Astrocyte (in vitro differentiated cells and primary cell): ENCODE measurements around the gene QRFP. TPM values are rescaled to one million over a fixed set of nuclear protein-coding genes. Genes with fewer than 3 reads are reported as not detected.
A peak's percentile ranks its signal among the peaks of the same experiment; 100 is the strongest.
"Not testable (repeated sequence)": the region's sequence is repeated elsewhere in the genome, so short reads cannot be mapped to it uniquely, and the experiment has no call there.

Experiments
- DNase-seq: peaks from one replicate; pipeline ENCODE4 v3.0.0-alpha.2; 2010; ENCODE audit warnings: low read depth
- FAIRE-seq: peaks from 2 replicates; lab custom pipeline; 2011; peaks lifted over from hg19 to GRCh38; lab: Jason Lieb, UNC
- H2AFZ ChIP-seq: 2 replicates; pipeline ENCODE4 v1.6.0; 2012; ENCODE audit warnings: low read depth, low read length, inconsistent platforms
- H3K27ac ChIP-seq: 2 replicates; pipeline ENCODE4 v1.5.1; 2011; ENCODE audit warnings: low read depth, low read length, inconsistent platforms
- H3K27me3 ChIP-seq: 2 replicates; pipeline ENCODE4 v1.6.0; 2011; ENCODE audit warnings: low read length, inconsistent platforms; ENCODE audit not compliant: insufficient read depth
- H3K36me3 ChIP-seq: 2 replicates; pipeline ENCODE4 v1.5.1; 2011; ENCODE audit warnings: low read length, inconsistent platforms; ENCODE audit not compliant: insufficient read depth
- H3K4me1 ChIP-seq: 2 replicates; pipeline ENCODE4 v1.5.1; 2011; ENCODE audit warnings: low read length, inconsistent platforms; ENCODE audit not compliant: insufficient read depth
- H3K4me2 ChIP-seq: 2 replicates; pipeline ENCODE4 v1.6.0; 2012; ENCODE audit warnings: low read length, inconsistent platforms
- H3K4me3 ChIP-seq: 2 replicates; pipeline ENCODE4 v1.5.1; 2011; ENCODE audit warnings: low read depth, mild to moderate bottlenecking, low read length, inconsistent platforms; ENCODE audit not compliant: insufficient read depth
- H3K79me2 ChIP-seq: 2 replicates; pipeline ENCODE4 v1.6.0; 2012; ENCODE audit warnings: mild to moderate bottlenecking, low read length, inconsistent platforms; ENCODE audit not compliant: insufficient read depth
- H3K9ac ChIP-seq: 2 replicates; pipeline ENCODE4 v1.6.0; 2012; ENCODE audit warnings: mild to moderate bottlenecking, low read length, inconsistent platforms
- H3K9me3 ChIP-seq: 2 replicates; pipeline ENCODE4 v1.5.1; 2012; ENCODE audit warnings: low read depth, mild to moderate bottlenecking, low read length, inconsistent platforms; ENCODE audit not compliant: insufficient read depth
- H4K20me1 ChIP-seq: 2 replicates; pipeline ENCODE4 v1.6.0; 2012; ENCODE audit warnings: low read length, inconsistent platforms; ENCODE audit not compliant: insufficient read depth
- H3K27ac Mint-ChIP-seq: one replicate; pipeline ENCODE4 v1.8.0; 2021; ENCODE audit warnings: mild to moderate bottlenecking, mixed read lengths; ENCODE audit not compliant: unreplicated experiment
- H3K27me3 Mint-ChIP-seq: one replicate; pipeline ENCODE4 v1.8.0; 2021; ENCODE audit warnings: low read depth, mixed read lengths; ENCODE audit not compliant: unreplicated experiment
- H3K36me3 Mint-ChIP-seq: one replicate; pipeline ENCODE4 v1.8.0; 2021; ENCODE audit warnings: low read depth, mixed read lengths; ENCODE audit not compliant: unreplicated experiment
- H3K4me1 Mint-ChIP-seq: one replicate; pipeline ENCODE4 v1.8.0; 2021; ENCODE audit warnings: low read depth, mixed read lengths; ENCODE audit not compliant: unreplicated experiment
- H3K4me3 Mint-ChIP-seq: one replicate; pipeline ENCODE4 v1.8.0; 2021; ENCODE audit warnings: mild to moderate bottlenecking, moderate library complexity, mixed read lengths; ENCODE audit not compliant: unreplicated experiment
- H3K9me3 Mint-ChIP-seq: one replicate; pipeline ENCODE4 v1.8.0; 2021; ENCODE audit warnings: mild to moderate bottlenecking, mixed read lengths; ENCODE audit not compliant: unreplicated experiment
- CTCF ChIP-seq: IDR thresholded peaks from 2 replicates; pipeline ENCODE4 v1.5.1; 2011; ENCODE audit warnings: low read depth, mild to moderate bottlenecking, inconsistent platforms, low read length, moderate library complexity; ENCODE audit not compliant: insufficient read depth
- EZH2 ChIP-seq: IDR thresholded peaks from 2 replicates; pipeline ENCODE4 v1.6.1; 2012; ENCODE audit warnings: mild to moderate bottlenecking, low read length, inconsistent platforms; ENCODE audit not compliant: insufficient read depth
- total RNA-seq: library from RNA; stranded (reverse); gene quantifications from 2 replicates; pipeline ENCODE4 v1.2.1, GENCODE V29; 2021

QRFP gene
- total RNA-seq, 1 donor from 2014 or later = not detected

- peaks cover 90% of the 10 kb centered on the region for H3K79me2 ChIP-seq
- H3K27me3 ChIP-seq = no peaks in the 10 kb centered on the region
- no peak overlapping the region for H3K27ac ChIP-seq
- peaks cover 10% of the 10 kb centered on the region for H3K36me3 Mint-ChIP-seq
- FAIRE-seq (no peak), DNase-seq (no peak)
- no peak for TF ChIP-seq EZH2
- TF ChIP-seq CTCF = no peak
- peaks cover 41% of the 10 kb centered on the region for H3K4me1 Mint-ChIP-seq
- H3K9me3 Mint-ChIP-seq = peaks cover 2% of the 10 kb centered on the region
- H3K4me3 Mint-ChIP-seq = no peak overlapping the region
- peaks cover 24% of the 10 kb centered on the region for H3K4me1 ChIP-seq
- H3K27me3 Mint-ChIP-seq = no peaks in the 10 kb centered on the region
- no peak overlapping the region for H2AFZ ChIP-seq
- H3K36me3 ChIP-seq = peaks cover 33% of the 10 kb centered on the region
- H3K9me3 ChIP-seq = no peaks in the 10 kb centered on the region
- no peak overlapping the region for H3K4me2 ChIP-seq
- H4K20me1 ChIP-seq = peaks cover 14% of the 10 kb centered on the region
- peak overlapping the region; percentile 80 for H3K27ac Mint-ChIP-seq
- no peak overlapping the region for H3K4me3 ChIP-seq
- no peak overlapping the region for H3K9ac ChIP-seq
Observed at GRCh38 chr9:130852801-130853200, 43.8 kb downstream of the QRFP start.

GRCh38 chr9:130849356-130849755 lies 47.3 kb downstream of the QRFP start:
- Mint-ChIP-seq H3K4me3 (no peak overlapping the region), H3K36me3 (peaks cover 3% of the 10 kb centered on the region), H3K27ac (peak overlapping the region; percentile 1), H3K27me3 (no peaks in the 10 kb centered on the region), H3K9me3 (peaks cover 2% of the 10 kb centered on the region), H3K4me1 (peaks cover 51% of the 10 kb centered on the region)
- H3K4me3 ChIP-seq = no peak overlapping the region
- H3K9ac ChIP-seq = peak overlapping the region; percentile 18
- DNase-seq (no peak), FAIRE-seq (no peak)
- H2AFZ ChIP-seq = no peak overlapping the region
- H3K4me2 ChIP-seq = no peak overlapping the region
- H3K4me1 ChIP-seq = peaks cover 42% of the 10 kb centered on the region
- H3K9me3 ChIP-seq = no peaks in the 10 kb centered on the region
- peaks cover 14% of the 10 kb centered on the region for H4K20me1 ChIP-seq
- peak overlapping the region; percentile 99 for H3K27ac ChIP-seq
- peaks cover 5% of the 10 kb centered on the region for H3K36me3 ChIP-seq
- H3K27me3 ChIP-seq = no peaks in the 10 kb centered on the region
- H3K79me2 ChIP-seq = peaks cover 77% of the 10 kb centered on the region
- TF ChIP-seq CTCF = no peak
- no peak for TF ChIP-seq EZH2

- H3K27me3 Mint-ChIP-seq, H3K36me3 ChIP-seq, H3K9me3 Mint-ChIP-seq, H2AFZ ChIP-seq, DNase-seq, H3K27me3 ChIP-seq, H3K4me3 Mint-ChIP-seq, H3K9me3 ChIP-seq, H3K4me3 ChIP-seq, FAIRE-seq, H3K36me3 Mint-ChIP-seq: not testable (repeated sequence)
- peaks cover 77% of the 10 kb centered on the region for H3K79me2 ChIP-seq
- Mint-ChIP-seq H3K27ac (peak overlapping the region; percentile 98), H3K4me1 (peaks cover 53% of the 10 kb centered on the region)
- H3K27ac ChIP-seq = peak overlapping the region; percentile 99
- peaks cover 47% of the 10 kb centered on the region for H3K4me1 ChIP-seq
- H3K9ac ChIP-seq = peak overlapping the region; percentile 90
- peak overlapping the region; percentile 67 for H3K4me2 ChIP-seq
- peaks cover 19% of the 10 kb centered on the region for H4K20me1 ChIP-seq
Observed at GRCh38 chr9:130848514-130848913, 48.1 kb downstream of the QRFP start.
